HepG2 (cell line): ENCODE results near the gene CDH22. TPM values are rescaled to one million over a fixed set of nuclear protein-coding genes. Genes with fewer than 3 reads are reported as not detected.

Source experiments
- XBP1 ChIP-seq: sonication (generic); formaldehyde crosslinking; IDR thresholded peaks from 2 replicates; pipeline ENCODE4 v1.5.0; 2020; ENCODE audit warnings: missing genetic modification reagents
- ZNF256 ChIP-seq: sonication (generic); formaldehyde crosslinking; conservative IDR thresholded peaks from 2 replicates; pipeline ENCODE4 v1.4.0; 2020; ENCODE audit warnings: missing genetic modification reagents
- ZNF275 ChIP-seq: sonication (generic); formaldehyde crosslinking; IDR thresholded peaks from 2 replicates; pipeline ENCODE4 v1.8.0; 2022; ENCODE audit warnings: missing genetic modification reagents, mild to moderate bottlenecking, inconsistent platforms, borderline replicate concordance
- ZNF567 ChIP-seq: sonication (generic); formaldehyde crosslinking; IDR thresholded peaks from 2 replicates; pipeline ENCODE4 v1.8.1; 2023; ENCODE audit warnings: mild to moderate bottlenecking, missing genetic modification reagents, borderline replicate concordance
- polyA plus RNA-seq, 8 experiments: library from polyadenylated mRNA; depleted of rRNA in 3 of 8; stranded (reverse) in 7 of 8; unstranded in 1 of 8; fragments of >200 nt; fragmentation: Illumina TruSeq in 4 of 8; extraction: Trizol in 4 of 8; gene quantifications; 2 replicates each; pipeline versions ENCODE4 v1.2.1 to v1.2.3, GENCODE V29; 2011 to 2016; ENCODE audit warnings: low read depth in 4 of 8, missing spikeins in 1 of 8, mixed read lengths in 1 of 8; ENCODE audit not compliant: insufficient read depth in 1 of 8
- total RNA-seq, 5 experiments: library from RNA; depleted of rRNA; stranded (reverse); fragments of >200 nt; fragmentation: Illumina TruSeq; extraction: Trizol; gene quantifications; 2 replicates each; pipeline ENCODE4 v1.2.3, GENCODE V29; 2016; ENCODE audit warnings: low read depth in 1 of 5
- TF ChIP-seq, protein P1 (sequence below): sonication (generic); formaldehyde crosslinking; IDR thresholded peaks from 2 replicates; pipeline ENCODE4 v1.9.0; 2021; ENCODE audit warnings: mild to moderate bottlenecking, missing genetic modification reagents

CDH22 gene
- total and polyA plus RNA-seq, 2 of the 13 experiments (the other 11 are each of a cell fraction or from before 2014, with no cell fraction given) = not detected

- TF ChIP-seq, protein P1, sequence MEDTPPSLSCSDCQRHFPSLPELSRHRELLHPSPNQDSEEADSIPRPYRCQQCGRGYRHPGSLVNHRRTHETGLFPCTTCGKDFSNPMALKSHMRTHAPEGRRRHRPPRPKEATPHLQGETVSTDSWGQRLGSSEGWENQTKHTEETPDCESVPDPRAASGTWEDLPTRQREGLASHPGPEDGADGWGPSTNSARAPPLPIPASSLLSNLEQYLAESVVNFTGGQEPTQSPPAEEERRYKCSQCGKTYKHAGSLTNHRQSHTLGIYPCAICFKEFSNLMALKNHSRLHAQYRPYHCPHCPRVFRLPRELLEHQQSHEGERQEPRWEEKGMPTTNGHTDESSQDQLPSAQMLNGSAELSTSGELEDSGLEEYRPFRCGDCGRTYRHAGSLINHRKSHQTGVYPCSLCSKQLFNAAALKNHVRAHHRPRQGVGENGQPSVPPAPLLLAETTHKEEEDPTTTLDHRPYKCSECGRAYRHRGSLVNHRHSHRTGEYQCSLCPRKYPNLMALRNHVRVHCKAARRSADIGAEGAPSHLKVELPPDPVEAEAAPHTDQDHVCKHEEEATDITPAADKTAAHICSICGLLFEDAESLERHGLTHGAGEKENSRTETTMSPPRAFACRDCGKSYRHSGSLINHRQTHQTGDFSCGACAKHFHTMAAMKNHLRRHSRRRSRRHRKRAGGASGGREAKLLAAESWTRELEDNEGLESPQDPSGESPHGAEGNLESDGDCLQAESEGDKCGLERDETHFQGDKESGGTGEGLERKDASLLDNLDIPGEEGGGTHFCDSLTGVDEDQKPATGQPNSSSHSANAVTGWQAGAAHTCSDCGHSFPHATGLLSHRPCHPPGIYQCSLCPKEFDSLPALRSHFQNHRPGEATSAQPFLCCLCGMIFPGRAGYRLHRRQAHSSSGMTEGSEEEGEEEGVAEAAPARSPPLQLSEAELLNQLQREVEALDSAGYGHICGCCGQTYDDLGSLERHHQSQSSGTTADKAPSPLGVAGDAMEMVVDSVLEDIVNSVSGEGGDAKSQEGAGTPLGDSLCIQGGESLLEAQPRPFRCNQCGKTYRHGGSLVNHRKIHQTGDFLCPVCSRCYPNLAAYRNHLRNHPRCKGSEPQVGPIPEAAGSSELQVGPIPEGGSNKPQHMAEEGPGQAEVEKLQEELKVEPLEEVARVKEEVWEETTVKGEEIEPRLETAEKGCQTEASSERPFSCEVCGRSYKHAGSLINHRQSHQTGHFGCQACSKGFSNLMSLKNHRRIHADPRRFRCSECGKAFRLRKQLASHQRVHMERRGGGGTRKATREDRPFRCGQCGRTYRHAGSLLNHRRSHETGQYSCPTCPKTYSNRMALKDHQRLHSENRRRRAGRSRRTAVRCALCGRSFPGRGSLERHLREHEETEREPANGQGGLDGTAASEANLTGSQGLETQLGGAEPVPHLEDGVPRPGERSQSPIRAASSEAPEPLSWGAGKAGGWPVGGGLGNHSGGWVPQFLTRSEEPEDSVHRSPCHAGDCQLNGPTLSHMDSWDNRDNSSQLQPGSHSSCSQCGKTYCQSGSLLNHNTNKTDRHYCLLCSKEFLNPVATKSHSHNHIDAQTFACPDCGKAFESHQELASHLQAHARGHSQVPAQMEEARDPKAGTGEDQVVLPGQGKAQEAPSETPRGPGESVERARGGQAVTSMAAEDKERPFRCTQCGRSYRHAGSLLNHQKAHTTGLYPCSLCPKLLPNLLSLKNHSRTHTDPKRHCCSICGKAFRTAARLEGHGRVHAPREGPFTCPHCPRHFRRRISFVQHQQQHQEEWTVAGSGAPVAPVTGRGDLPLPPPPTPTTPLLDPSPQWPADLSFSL (CRISPR knock-in tag) = no peak
- TF ChIP-seq ZNF256 = no peak
- TF ChIP-seq ZNF567 (CRISPR knock-in tag) = no peak
- no peak for TF ChIP-seq ZNF275 (CRISPR knock-in tag)
- TF ChIP-seq XBP1 = no peak
- TF ChIP-seq, all 625 proteins: peak for 0
These were observed 87.7 kb downstream of the CDH22 start (continued) for GRCh38 chr20:46220455-46221207.
